Measurements from ENCODE around the gene DRC7.

DNA sequence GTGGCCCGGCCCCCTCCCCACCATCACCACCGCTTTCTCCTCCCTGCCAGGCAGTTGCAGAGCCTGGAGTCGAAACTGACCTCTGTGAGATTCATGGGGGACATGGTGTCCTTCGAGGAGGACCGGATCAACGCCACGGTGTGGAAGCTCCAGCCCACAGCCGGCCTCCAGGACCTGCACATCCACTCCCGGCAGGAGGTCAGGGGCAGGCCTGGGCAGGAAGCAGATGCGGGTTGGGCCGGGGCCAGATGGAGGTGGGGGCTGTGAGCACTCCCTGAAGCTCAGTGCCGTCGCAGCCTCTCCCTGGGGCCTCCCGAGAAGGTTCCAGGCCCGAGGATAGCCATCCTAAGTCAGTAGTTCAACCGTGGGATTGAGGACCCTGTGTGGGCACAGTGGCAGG, 40.7 kb upstream of the DRC7 start:
- no peak for TF ChIP-seq SIN3A (IDR thresholded peaks at IDR 0.05; ENCODE audit: borderline replicate concordance, insufficient read depth, low read depth, low read length)
- TF ChIP-seq, protein P1, sequence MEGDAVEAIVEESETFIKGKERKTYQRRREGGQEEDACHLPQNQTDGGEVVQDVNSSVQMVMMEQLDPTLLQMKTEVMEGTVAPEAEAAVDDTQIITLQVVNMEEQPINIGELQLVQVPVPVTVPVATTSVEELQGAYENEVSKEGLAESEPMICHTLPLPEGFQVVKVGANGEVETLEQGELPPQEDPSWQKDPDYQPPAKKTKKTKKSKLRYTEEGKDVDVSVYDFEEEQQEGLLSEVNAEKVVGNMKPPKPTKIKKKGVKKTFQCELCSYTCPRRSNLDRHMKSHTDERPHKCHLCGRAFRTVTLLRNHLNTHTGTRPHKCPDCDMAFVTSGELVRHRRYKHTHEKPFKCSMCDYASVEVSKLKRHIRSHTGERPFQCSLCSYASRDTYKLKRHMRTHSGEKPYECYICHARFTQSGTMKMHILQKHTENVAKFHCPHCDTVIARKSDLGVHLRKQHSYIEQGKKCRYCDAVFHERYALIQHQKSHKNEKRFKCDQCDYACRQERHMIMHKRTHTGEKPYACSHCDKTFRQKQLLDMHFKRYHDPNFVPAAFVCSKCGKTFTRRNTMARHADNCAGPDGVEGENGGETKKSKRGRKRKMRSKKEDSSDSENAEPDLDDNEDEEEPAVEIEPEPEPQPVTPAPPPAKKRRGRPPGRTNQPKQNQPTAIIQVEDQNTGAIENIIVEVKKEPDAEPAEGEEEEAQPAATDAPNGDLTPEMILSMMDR (IDR thresholded peaks at IDR 0.05) = no peak
